Activated gamma-delta T cell treated with anti-CD3 and anti-CD28 coated beads, Interleukin-2, amount 50 U/mL, for 16 hours (primary cell): Measurements from ENCODE around the gene TYW3.

Experiments
- DNase-seq: peaks from one replicate; pipeline ENCODE4 v3.0.0-alpha.2; 2020; ENCODE audit warnings: low read depth

TYW3 gene

DNA sequence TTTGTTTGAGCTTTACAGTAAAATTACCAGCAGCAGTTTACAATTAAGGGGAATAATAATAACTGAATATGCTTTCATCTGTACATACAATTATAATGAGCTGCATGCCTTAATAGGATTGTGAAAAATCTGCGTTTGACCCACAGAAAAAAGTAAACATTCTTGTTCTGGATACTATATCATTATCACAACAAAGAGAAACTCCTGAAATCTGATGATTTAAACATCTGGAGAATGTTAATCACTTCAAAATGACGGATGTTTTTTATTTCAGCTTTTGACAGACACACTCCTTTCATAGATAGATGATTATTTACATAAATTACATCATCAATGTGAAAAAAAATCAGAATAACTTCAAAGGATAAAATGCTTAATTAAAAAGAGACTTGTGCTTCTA, 58.5 kb downstream of the TYW3 start:
- DNase-seq, result no peak

DNA sequence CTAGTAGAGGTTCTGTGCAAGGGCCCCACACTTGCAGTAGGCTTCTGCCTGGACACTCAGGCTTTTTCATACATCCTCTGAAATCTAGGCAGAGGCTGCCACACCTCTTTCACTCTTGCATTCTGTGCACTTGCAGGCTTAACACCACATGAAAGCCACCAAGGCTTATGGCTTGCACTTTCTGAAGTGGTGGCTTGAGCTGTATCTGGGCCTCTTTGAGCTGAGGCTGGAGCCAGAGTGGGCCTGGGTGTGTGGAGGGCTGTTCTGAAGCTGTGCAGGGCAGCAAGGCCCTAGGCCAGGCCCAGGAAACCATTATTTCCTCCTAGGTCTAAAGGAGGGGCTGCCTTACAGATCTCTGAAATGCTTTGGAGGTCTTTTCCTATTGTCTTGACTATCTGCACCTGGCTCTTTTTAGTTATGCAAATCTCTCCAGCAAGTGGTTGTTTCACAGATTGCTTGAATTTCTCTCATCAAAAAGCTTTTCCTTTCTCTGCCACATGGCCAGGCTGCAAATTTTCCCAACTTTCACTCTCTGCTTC, 66.2 kb downstream of the TYW3 start:
- no peak for DNase-seq

DNA sequence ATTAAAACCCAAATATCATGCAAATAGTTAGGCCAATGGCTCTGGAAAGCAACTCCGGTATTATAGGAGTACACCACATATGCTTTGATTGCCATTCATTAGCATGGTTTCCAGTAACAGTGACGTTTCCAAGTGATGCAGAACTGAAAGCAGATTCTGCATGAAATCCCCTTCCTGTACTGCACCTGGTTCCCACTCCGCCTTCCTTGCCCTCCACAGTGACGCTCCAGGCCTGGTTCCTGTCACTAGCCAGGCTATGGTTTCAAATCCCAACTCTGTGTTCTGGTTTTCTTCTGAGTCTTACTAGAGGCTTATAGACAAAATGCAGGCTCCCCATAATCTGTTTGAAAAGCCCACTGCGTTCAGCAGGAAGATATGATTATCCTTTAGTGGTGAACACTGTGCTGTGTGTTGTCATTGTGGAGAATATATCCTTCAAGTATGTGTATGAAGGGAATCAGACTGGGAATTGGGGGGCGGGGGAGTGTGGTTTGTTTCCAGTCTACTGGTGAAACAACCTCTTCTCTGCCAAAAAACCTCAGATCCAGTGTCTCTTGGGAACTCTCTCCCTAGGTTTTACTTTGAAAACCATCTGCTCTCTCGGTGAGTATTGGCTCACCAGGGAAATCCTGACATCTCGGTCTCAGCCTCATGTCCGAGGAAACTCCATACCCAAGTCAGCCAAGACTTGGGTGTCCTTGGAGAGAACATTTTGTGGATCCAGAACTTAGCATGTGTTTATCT, 78.7 kb downstream of the TYW3 start:
- DNase-seq, result no peak

DNA sequence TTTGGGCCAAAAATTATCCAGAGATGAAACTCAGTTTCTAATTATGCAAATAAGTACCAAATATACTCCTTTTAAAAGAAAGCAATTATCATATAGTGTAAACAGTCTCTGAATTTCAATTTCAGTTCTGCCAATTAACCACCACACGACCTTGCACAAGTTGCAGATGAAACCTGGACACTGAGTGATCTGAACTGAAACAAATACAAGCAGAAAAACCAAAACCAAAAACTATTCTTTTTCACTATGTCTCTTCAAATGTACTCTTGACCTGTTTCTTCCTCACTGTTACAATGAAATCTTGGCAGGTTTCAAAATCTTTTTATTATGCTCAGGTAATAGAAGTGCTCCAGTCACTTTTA, 79.2 kb downstream of the TYW3 start:
- DNase-seq, result no peak
